Endodermal cell (in vitro differentiated cells): ENCODE results near the gene NUP58. TPM values are rescaled to one million over a fixed set of nuclear protein-coding genes. Genes with fewer than 3 reads are reported as not detected.
"Not testable (repeated sequence)": the region's sequence is repeated elsewhere in the genome, so short reads cannot be mapped to it uniquely, and the experiment has no call there.

Experiments used
- DNase-seq: peaks from one replicate; pipeline ENCODE4 v3.0.0-alpha.2; 2017
- H3K27ac ChIP-seq: 2 replicates; pipeline ENCODE4 v1.5.1; 2013; ENCODE audit warnings: mild to moderate bottlenecking, low read depth, low read length, moderate library complexity
- H3K27me3 ChIP-seq: 2 replicates; pipeline ENCODE4 v1.6.1; 2013; ENCODE audit warnings: mild to moderate bottlenecking, low read length, moderate library complexity; ENCODE audit not compliant: insufficient read depth, control insufficient read depth, poor library complexity, severe bottlenecking
- H3K36me3 ChIP-seq: 2 replicates; pipeline ENCODE4 v1.7.0; 2013; ENCODE audit warnings: mild to moderate bottlenecking, low read length, moderate library complexity; ENCODE audit not compliant: control insufficient read depth, insufficient read depth
- H3K4me1 ChIP-seq: one replicate; pipeline ENCODE4 v1.7.0; 2013; ENCODE audit warnings: low read length; ENCODE audit not compliant: control insufficient read depth, insufficient read depth
- H3K4me3 ChIP-seq: 2 replicates; pipeline ENCODE4 v1.5.1; 2013; ENCODE audit warnings: mild to moderate bottlenecking, low read length, moderate library complexity
- H3K9ac ChIP-seq: 2 replicates; pipeline ENCODE4 v1.6.1; 2013; ENCODE audit warnings: mild to moderate bottlenecking, low read length, moderate library complexity; ENCODE audit not compliant: poor library complexity, severe bottlenecking; ENCODE audit errors: extremely low read depth
- H3K9me3 ChIP-seq: 2 replicates; pipeline ENCODE4 v1.6.1; 2013; ENCODE audit warnings: mild to moderate bottlenecking, low read length, moderate library complexity; ENCODE audit not compliant: control insufficient read depth
- H3K27ac Mint-ChIP-seq: 2 replicates; pipeline ENCODE4 v1.8.0; 2020; ENCODE audit warnings: mixed read lengths
- H3K27me3 Mint-ChIP-seq: 2 replicates; pipeline ENCODE4 v1.8.0; 2021; ENCODE audit warnings: mild to moderate bottlenecking, mixed read lengths; ENCODE audit not compliant: insufficient read depth
- H3K36me3 Mint-ChIP-seq: 2 replicates; pipeline ENCODE4 v1.8.0; 2020; ENCODE audit warnings: low read depth, mixed read lengths
- H3K4me1 Mint-ChIP-seq: 2 replicates; pipeline ENCODE4 v1.8.0; 2020; ENCODE audit warnings: mixed read lengths
- H3K4me3 Mint-ChIP-seq: 2 replicates; pipeline ENCODE4 v1.8.0; 2020; ENCODE audit warnings: mild to moderate bottlenecking, moderate library complexity, mixed read lengths
- H3K9me3 Mint-ChIP-seq: 2 replicates; pipeline ENCODE4 v1.8.0; 2020; ENCODE audit warnings: mild to moderate bottlenecking, mixed read lengths
- WGBS, 2 experiments: methylation state at CpG; one replicate each; pipeline versions ENCODE4 v1.1.5 to v1.1.7; 2013; ENCODE audit warnings: missing lambda C conversion rate in 2 of 2, mixed read lengths in 1 of 2; ENCODE audit not compliant: insufficient coverage in 1 of 2, insufficient read length in 1 of 2; 5-methylcytosine and 5-hydroxymethylcytosine counted together
- total RNA-seq, 2 donors: library from RNA; stranded (reverse); fragmentation: NEBNext Ultra II Directional in 1 of 2; extraction: Animal tissue kit (Norgen Biotek cat#: 25700) in 1 of 2; gene quantifications; 2 replicates in 1 of 2; 3 replicates in 1 of 2; pipeline ENCODE4 v1.2.1, GENCODE V29; 2021
- TF ChIP-seq, protein P1 (sequence below): fragments of 200-600 bp; sonication (generic); conservative IDR thresholded peaks from 2 replicates; pipeline ENCODE4 v1.5.0; 2021; ENCODE audit warnings: antibody characterized with exemption, mild to moderate bottlenecking

NUP58 gene
- total RNA-seq, 2 donors from 2014 or later: 49.7 to 66.4 TPM

DNA sequence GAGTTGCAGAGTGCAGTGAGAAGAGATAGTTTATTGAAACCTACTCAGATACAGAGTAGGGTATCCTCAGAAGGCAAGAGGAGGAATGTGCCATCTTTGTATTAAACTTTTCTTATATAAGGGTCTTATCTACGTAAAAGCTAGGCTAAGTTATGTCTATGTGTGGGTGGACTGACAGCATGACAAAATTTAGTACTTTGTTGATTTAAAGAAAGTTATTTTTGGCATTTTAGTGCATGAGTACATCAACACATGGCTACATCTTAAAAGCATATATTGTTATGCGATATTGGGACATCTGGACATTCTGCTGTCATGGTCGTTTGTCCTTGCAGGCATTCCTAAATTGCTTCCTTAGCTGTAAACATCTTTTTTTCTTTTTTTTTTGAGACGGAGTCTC, 51.4 kb downstream of the NUP58 start:
- H3K27me3 ChIP-seq: no peaks in the 10 kb centered on the region
- no peaks in the 10 kb centered on the region for H3K36me3 ChIP-seq
- Mint-ChIP-seq H3K36me3 (no peaks in the 10 kb centered on the region), H3K9me3 (no peaks in the 10 kb centered on the region), H3K27ac (no peak overlapping the region), H3K4me3 (no peak overlapping the region), H3K27me3 (peaks cover 3% of the 10 kb centered on the region), H3K4me1 (no peaks in the 10 kb centered on the region)
- 90% methylated on average over 4 of the region's 4 CpGs for WGBS, 2 experiments
- no peak for DNase-seq
- H3K27ac ChIP-seq: no peak overlapping the region
- TF ChIP-seq, protein P1, sequence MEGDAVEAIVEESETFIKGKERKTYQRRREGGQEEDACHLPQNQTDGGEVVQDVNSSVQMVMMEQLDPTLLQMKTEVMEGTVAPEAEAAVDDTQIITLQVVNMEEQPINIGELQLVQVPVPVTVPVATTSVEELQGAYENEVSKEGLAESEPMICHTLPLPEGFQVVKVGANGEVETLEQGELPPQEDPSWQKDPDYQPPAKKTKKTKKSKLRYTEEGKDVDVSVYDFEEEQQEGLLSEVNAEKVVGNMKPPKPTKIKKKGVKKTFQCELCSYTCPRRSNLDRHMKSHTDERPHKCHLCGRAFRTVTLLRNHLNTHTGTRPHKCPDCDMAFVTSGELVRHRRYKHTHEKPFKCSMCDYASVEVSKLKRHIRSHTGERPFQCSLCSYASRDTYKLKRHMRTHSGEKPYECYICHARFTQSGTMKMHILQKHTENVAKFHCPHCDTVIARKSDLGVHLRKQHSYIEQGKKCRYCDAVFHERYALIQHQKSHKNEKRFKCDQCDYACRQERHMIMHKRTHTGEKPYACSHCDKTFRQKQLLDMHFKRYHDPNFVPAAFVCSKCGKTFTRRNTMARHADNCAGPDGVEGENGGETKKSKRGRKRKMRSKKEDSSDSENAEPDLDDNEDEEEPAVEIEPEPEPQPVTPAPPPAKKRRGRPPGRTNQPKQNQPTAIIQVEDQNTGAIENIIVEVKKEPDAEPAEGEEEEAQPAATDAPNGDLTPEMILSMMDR: no peak
- H3K4me1 ChIP-seq: no peaks in the 10 kb centered on the region
- no peaks in the 10 kb centered on the region for H3K9me3 ChIP-seq
- no peak overlapping the region for H3K4me3 ChIP-seq
- H3K9ac ChIP-seq: no peak overlapping the region

DNA sequence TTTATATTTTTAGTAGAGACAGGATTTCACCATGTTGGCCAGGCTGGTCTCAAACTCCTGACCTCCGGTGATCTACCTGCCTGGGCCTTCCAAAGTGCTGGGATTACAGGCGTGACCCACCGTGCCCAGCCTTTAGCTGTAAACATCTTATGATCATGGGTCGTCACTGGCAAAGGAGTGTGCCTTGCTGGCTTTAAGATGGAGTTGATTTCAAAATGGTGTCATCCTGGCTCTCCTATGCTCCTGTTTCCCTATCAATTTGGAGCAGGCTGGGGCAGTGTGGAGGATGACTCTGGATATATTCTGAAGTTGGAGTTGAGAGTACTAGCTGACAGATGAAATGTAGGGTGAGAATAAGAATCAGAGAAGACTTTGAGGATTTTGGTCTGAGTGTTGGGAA, 51.9 kb downstream of the NUP58 start:
- H3K27ac Mint-ChIP-seq: no peak overlapping the region
- Histone ChIP-seq H3K36me3 (no peaks in the 10 kb centered on the region), H3K4me3 (no peak overlapping the region), H3K27me3 (no peaks in the 10 kb centered on the region), H3K4me1 (no peaks in the 10 kb centered on the region), H3K27ac (no peak overlapping the region), H3K9ac (no peak overlapping the region), H3K9me3 (no peaks in the 10 kb centered on the region)
- H3K36me3 Mint-ChIP-seq: no peaks in the 10 kb centered on the region
- no peak overlapping the region for H3K4me3 Mint-ChIP-seq
- 92% methylated on average over 4 of the region's 4 CpGs for WGBS, 2 experiments
- TF ChIP-seq, protein P1: no peak
- H3K4me1 Mint-ChIP-seq: no peaks in the 10 kb centered on the region
- peaks cover 3% of the 10 kb centered on the region for H3K27me3 Mint-ChIP-seq
- peaks cover 3% of the 10 kb centered on the region for H3K9me3 Mint-ChIP-seq
- DNase-seq: no peak

DNA sequence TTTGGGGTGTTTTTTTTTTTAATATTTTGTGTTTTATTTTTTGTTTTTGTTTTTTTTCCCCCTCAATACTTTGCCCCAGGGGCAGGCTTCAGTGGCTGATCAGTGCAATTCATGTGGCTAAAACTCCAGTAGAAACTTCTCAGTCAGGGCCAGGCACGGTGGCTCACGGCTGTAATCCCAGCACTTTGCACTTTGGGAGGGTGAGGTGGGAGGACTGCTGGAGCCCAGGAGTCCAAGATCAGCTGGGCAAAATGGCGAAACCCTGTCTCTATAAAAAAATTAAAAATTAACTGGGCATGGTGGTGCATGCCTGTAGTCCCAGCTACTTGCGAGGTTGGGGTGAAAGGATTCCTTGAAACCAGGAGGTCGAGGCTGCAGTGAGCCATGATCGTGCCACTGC, 53.0 kb downstream of the NUP58 start:
- H3K36me3 Mint-ChIP-seq: no peaks in the 10 kb centered on the region
- H3K27ac Mint-ChIP-seq: no peak overlapping the region
- H3K36me3 ChIP-seq: no peaks in the 10 kb centered on the region
- H3K4me1 Mint-ChIP-seq: no peaks in the 10 kb centered on the region
- no peaks in the 10 kb centered on the region for H3K4me1 ChIP-seq
- no peak overlapping the region for H3K4me3 ChIP-seq
- H3K27me3 Mint-ChIP-seq: peaks cover 3% of the 10 kb centered on the region
- DNase-seq: no peak
- no peak overlapping the region for H3K4me3 Mint-ChIP-seq
- peaks cover 12% of the 10 kb centered on the region for H3K9me3 Mint-ChIP-seq
- peaks cover 8% of the 10 kb centered on the region for H3K9me3 ChIP-seq
- H3K9ac ChIP-seq: no peak overlapping the region
- TF ChIP-seq, protein P1: no peak
- H3K27me3 ChIP-seq: no peaks in the 10 kb centered on the region
- no peak overlapping the region for H3K27ac ChIP-seq
- 89 to 94% methylated on average over 5 to 6 of the region's 6 CpGs for WGBS, 2 experiments

DNA sequence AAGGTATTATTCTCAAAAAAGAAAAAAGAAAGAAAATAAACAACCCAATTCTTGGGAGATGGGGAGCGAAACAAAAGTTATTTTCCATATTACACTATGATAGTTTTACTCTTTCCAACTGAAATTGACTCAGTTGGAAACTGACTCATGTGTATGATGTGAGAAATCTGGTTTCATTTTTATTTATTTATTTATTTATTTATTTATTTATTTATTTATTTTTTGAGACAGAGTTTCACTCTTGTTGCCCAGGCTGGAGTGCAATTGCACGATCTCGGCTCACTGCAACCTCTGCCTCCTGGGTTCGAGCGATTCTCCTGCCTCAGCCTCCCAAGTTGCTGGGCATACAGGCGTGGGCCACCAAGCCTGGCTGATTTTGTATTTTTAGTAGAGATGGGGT, 59.0 kb downstream of the NUP58 start:
- not testable (repeated sequence) for H3K27me3 Mint-ChIP-seq, H3K36me3 Mint-ChIP-seq, H3K27ac ChIP-seq, DNase-seq, H3K27me3 ChIP-seq, H3K9ac ChIP-seq, H3K27ac Mint-ChIP-seq, H3K4me3 ChIP-seq, H3K4me1 Mint-ChIP-seq, H3K4me1 ChIP-seq, H3K4me3 Mint-ChIP-seq, H3K36me3 ChIP-seq
- H3K9me3 ChIP-seq: peaks cover 18% of the 10 kb centered on the region
- H3K9me3 Mint-ChIP-seq: peaks cover 35% of the 10 kb centered on the region
- 95 to 96% methylated on average over 5 to 6 of the region's 6 CpGs for WGBS, 2 experiments
